H1 (cell line): ENCODE results near the gene TRIP13. TPM values are rescaled to one million over a fixed set of nuclear protein-coding genes. Genes with fewer than 3 reads are reported as not detected.

Experiments used
- CHD2 ChIP-seq: IDR thresholded peaks from 2 replicates; pipeline ENCODE4 v1.6.1; 2012; ENCODE audit warnings: low read length, improper control_type of control experiment
- EGR1 ChIP-seq: IDR thresholded peaks from 2 replicates; pipeline ENCODE4 v1.6.1; 2011; ENCODE audit warnings: low read depth, low read length, borderline replicate concordance
- MAFK ChIP-seq: IDR thresholded peaks from 2 replicates; pipeline ENCODE4 v1.6.1; 2012; ENCODE audit warnings: low read depth, mild to moderate bottlenecking, improper control_type of control experiment, low read length
- polyA plus RNA-seq, 7 experiments: library from polyadenylated mRNA; depleted of rRNA in 3 of 7; stranded (reverse) in 5 of 7; unstranded in 2 of 7; fragments of >200 nt in 5 of 7; fragments of 200-250 nt in 2 of 7; gene quantifications; 1 replicate in 5 of 7; 2 replicates in 1 of 7; 4 replicates in 1 of 7; pipeline versions ENCODE4 v1.2.1 to v1.2.3, GENCODE V29; 2011 to 2013; ENCODE audit warnings: missing spikeins in 2 of 7, mixed read lengths in 2 of 7
- total RNA-seq: library from RNA; stranded (reverse); fragmentation: NEBNext Ultra II Directional; extraction: Animal tissue kit (Norgen Biotek cat#: 25700); gene quantifications from 2 replicates; pipeline ENCODE4 v1.2.1, GENCODE V29; 2021

Gene TRIP13
- total and polyA plus RNA-seq, 2 of the 8 experiments (the other 6 are each of a cell fraction or from before 2014, with no cell fraction given), result 20.0 to 39.2 TPM

- no peak for TF ChIP-seq EGR1
- TF ChIP-seq MAFK, result no peak
- TF ChIP-seq CHD2, result no peak
- TF ChIP-seq, all 59 proteins: peak for 0
These were observed 12.5 kb downstream of the TRIP13 start (continued) for GRCh38 chr5:905139-905642.
